HT1080 (cell line): ENCODE data around the gene MLANA. TPM values are rescaled to one million over a fixed set of nuclear protein-coding genes. Genes with fewer than 3 reads are reported as not detected.

ENCODE experiments used
- DNase-seq: peaks from one replicate; pipeline ENCODE4 v3.0.0-alpha.2; 2015; ENCODE audit warnings: low read depth
- polyA plus RNA-seq, 2 experiments: library from polyadenylated mRNA; depleted of rRNA; stranded (reverse); fragments of >200 nt; gene quantifications; 2 replicates each; pipeline ENCODE4 v1.2.3, GENCODE V29; 2015
- total RNA-seq: library from RNA; depleted of rRNA; stranded (reverse); fragments of >200 nt; shearing (Covaris generic); gene quantifications from 2 replicates; pipeline ENCODE4 v1.2.3, GENCODE V29; 2014; rRNA removed

Gene MLANA, protein sequence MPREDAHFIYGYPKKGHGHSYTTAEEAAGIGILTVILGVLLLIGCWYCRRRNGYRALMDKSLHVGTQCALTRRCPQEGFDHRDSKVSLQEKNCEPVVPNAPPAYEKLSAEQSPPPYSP
- 0.11 TPM in 1 of 2 replicates, not detected in the other for total RNA-seq
- polyA plus RNA-seq (2015; cell fraction: cytosol; rRNA removed): not detected in 2 replicates
- not detected in 2 replicates for polyA plus RNA-seq (2015; cell fraction: nucleus; rRNA removed)

GRCh38 chr9:5890641-5891040, at the start of gene MLANA:
MLANA (plus strand) TSS chr9:5890889; CDS start chr9:5892475, 1,586 bp downstream.
- DNase-seq: no peak

- DNase-seq: no peak
Measured at GRCh38 chr9:5841771-5842573, 48.7 kb upstream of the MLANA start.

DNA sequence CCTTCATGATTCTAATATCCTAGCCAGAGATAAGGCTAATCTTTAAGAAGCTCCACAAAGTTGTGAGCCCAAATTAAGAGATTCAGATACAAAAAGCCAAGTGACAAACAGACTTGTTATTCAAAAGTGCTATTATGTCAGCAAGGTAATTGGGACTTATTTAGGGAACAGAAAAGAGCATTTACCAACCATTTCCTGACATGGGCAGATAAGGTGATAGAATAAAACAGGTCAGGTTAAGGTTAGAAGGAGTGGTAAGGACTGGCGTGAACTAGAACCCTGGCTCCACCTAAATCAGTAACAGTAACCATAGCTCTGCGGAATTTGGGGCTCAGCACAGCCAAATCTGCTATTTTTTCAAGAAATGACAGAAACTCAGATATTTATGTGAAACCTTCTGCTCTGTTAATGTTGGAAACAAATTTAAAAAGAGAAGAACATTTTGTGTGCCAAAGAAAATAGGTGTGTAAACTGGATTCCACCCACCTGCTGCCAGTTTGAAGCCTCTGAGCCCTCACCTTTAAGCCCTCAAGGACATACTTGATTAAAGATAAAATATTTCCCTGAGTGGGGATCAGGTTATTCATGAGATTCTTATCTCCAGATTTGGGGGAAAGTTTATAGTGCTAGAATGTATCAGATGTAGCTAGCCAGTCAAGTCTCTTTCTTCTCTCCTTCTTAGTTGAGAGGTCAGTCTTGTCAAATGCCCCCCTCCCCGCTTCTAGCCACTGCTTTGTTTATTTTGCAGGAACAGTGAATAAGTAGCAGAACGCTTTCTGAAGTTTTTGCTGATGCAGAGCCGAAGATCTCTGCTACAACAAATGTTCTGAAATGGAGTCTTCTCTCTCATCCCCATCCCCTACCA, 47.5 kb upstream of the MLANA start:
- DNase-seq: no peak

DNA sequence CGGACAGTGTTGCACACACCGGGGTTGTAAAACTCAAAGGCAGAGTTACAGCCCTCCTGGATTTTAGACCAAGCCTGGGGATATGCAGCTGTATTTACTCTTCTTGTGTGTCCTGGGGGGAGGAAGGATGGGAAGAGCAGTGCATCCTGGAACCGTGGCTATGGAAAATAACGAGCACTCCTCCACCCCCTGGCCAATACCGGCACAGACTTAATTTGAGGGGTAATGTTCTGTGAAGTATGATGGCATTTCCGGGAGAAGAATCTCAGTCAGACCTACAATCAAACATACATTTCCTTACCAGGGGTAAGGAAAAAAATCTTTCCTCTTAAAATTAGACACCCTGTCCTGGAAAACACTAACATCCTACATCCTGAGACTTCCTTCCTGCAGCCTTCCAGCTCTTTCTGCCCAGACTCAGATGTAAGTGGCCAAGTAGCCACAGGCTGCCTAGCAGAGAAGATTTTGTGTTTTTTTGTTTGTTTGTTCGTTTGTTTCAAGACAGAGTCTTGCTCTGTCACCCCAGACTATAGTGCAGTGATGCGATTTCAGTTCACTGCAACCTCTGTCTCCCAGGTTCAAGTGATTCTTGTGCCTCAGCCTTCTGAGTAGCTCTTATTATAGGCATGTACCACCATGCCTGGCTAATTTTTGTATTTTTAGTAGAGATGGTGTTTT, 46.8 kb upstream of the MLANA start:
- peak; percentile 38 for DNase-seq

- DNase-seq: no peak
Measured at GRCh38 chr9:5845157-5845531, 45.5 kb upstream of the MLANA start.

GRCh38 chr9:5846096-5846495, 44.6 kb upstream of the MLANA start:
- no peak for DNase-seq

DNA sequence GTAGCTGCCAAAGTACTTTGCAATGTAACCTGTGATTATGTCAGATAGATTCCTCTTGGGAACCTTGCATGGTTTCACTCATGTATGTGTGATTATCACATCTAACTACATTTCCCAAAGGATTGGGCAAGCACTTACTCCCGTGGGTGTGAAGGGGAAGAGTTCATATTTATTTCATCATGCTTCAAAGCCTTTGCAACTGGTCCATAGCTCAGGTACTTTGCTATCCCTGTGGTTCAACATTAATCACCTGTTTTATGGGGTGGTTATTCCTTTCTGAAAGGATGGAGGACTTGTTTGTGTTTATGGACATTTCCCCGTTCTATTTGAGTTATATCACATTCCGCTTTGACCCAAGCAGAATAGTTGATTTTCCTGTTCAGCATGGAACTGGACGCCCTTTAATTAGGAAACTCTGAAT, 44.2 kb upstream of the MLANA start:
- DNase-seq: no peak

- no peak for DNase-seq
Measured at GRCh38 chr9:5848372-5848882, 42.3 kb upstream of the MLANA start.

DNA sequence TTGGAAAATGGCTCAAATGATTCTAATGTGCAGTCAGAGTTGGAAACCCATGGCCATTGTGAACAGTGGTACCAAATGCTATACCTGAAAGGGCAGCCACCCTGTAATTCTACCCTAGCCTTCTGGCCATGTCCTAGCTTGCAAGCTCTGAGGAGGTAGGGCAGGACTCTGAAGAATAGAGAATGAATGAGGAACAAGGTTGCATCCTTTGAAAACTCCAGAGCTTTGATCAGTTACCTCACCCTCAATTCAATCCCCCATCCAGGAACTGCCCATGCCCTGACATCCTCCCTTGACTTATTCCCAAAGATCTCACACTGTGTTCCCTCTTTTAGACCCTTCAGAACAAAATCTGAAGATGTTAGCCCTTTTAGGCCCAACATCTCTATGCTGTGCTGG, 40.0 kb upstream of the MLANA start:
- no peak for DNase-seq

- DNase-seq: peak; percentile 47
Measured at GRCh38 chr9:5851445-5851844, 39.2 kb upstream of the MLANA start.

- no peak for DNase-seq
Measured at GRCh38 chr9:5852987-5853386, 37.7 kb upstream of the MLANA start.

- DNase-seq: no peak
Measured at GRCh38 chr9:5853617-5854016, 37.1 kb upstream of the MLANA start.

GRCh38 chr9:5854063-5854790, 36.5 kb upstream of the MLANA start:
- DNase-seq: no peak

- DNase-seq: no peak
Measured at GRCh38 chr9:5857928-5858327, 32.8 kb upstream of the MLANA start.

DNA sequence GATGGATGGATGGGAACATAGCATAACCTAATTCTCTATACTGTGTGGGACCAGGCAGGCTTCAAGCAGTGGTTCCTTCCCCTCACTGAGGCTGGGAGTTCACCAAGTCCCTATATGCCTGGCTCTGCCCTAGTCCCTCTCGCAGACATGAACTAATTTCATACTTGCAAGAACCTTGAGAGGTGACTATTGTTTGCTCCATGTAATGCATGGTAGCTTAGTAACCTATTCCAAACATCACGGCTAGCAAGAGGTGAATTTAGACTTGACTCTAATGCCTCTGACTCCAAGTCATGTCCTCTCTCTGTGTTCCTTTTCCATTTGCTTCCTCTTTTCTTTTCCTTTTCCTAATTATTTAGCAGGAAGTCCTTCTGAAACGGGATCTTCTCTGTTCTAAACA, 31.9 kb upstream of the MLANA start:
- DNase-seq: no peak

- no peak for DNase-seq
Measured at GRCh38 chr9:5863092-5863746, 27.5 kb upstream of the MLANA start.

- DNase-seq: no peak
Measured at GRCh38 chr9:5864446-5864845, 26.2 kb upstream of the MLANA start.

GRCh38 chr9:5866272-5866671, 24.4 kb upstream of the MLANA start:
- no peak for DNase-seq

DNA sequence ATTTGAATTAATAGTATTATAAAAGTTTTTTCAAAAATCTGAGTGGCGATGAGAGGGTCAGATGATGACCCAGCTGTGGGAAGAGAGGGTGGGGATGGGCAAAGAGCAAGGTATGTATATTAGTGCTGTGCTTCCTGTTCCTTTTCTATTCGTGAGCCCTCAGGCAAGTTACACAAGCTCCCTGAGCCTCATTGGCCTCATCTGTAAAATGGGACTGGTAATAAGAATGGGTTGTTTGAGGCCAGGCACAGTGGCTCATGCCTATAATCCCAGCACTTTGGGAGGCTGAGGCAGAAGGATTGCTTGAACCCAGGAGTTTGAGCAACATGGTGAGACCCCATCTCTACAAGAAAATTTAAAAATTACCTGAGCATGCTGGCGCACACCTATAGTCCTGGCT, 24.0 kb upstream of the MLANA start:
- no peak for DNase-seq

DNA sequence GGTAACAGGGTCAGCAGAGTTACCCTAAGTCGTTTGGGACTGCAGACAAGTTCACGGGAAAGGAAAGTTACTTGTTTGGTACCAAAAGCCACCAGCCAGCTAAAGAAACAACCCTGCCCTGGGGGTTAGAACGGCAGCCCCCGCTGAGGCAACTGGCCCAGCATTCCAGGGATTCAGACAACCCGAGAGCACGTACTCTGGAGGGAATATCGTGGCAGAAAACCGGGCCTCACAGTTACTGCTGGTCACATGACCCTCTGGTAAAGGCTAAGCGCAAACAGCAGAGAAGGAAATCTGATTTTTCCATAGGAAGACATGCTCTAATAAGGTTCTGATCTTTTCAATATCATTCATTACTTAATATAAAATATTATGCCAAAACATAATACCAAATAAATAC, 22.5 kb upstream of the MLANA start:
- no peak for DNase-seq
